Measurements from ENCODE around the gene STK39.

The STK39 gene

DNA sequence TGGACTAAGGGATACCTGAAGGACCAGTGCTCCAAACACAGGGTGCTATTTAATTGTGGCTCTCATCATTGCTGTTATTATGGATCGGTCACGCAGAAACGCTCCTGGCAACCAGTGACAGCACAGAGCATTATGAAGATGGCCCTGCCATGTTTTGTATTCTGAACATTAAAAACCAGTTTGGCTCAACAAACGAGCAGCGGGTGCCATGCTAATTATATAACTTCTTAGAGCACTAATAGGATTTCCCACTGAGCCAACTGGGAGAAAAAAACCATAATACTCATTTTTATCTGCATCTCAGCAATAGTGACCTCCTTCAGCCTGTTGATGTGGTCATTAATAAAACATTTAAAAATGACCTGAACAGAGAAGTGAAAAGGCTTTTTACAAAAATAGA is 212.8 kb downstream of the STK39 start:
- DNase-seq: no peak

- no peak for DNase-seq
These were observed 213.4 kb downstream of the STK39 start for GRCh38 chr2:168033966-168034365.

- DNase-seq: no peak
These were observed 215.3 kb downstream of the STK39 start for GRCh38 chr2:168032091-168032490.

DNA sequence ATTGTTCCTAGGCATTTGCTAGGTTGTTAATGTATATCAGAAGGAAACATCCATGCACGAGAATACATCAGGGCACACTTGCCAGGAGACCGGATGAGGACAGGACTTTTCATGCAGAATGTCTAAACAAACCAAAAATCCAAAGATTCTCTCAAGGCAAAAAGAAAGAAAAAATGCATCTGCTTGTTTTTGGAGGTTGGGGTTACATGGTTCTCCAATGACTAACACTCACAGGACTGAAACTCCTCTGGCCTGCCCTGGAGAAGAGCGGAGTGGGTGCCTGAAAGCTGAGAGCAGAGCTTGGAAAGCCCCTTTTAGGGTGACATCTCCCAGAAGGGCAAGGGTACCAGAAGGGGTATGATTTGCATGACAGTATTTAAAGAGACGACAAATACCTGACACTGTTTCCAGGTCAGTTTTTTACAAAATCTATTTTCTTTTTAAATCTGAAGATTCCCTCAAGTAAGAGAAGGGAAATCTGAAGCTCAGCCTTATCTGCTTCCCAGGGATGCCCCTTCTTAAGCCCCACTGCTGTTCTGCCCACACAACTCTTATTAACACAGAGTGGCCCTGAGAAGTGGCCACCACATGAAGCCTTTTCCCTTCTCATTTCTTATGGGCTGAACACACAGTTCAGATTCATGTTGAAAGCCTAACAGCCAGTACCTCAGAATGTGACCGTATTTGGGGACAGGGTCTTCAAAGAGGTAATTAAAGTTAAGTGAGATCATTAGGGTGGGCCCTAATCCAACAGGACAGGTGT is 216.4 kb downstream of the STK39 start:
- DNase-seq: no peak

DNA sequence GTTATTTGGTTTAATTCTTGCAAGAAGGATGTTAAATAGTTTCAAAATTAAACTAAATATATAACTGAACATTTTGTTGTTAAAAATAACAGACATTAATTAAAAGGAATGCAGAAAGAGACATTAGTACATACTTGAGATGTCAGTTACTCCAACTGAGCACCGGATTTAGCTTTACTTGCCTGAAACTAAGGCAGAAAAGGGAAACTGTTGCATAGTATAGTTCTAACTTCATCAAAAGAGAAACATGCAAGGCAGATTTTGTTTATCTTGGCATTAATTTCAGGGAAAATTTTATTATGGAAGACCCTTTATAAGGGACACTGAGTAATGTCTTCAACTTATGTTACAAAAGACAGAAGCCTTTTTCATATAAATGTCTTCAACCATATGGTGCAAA is 218.3 kb downstream of the STK39 start:
- DNase-seq: no peak

GRCh38 chr2:168028362-168028761 is 219.0 kb downstream of the STK39 start:
- no peak for DNase-seq

DNA sequence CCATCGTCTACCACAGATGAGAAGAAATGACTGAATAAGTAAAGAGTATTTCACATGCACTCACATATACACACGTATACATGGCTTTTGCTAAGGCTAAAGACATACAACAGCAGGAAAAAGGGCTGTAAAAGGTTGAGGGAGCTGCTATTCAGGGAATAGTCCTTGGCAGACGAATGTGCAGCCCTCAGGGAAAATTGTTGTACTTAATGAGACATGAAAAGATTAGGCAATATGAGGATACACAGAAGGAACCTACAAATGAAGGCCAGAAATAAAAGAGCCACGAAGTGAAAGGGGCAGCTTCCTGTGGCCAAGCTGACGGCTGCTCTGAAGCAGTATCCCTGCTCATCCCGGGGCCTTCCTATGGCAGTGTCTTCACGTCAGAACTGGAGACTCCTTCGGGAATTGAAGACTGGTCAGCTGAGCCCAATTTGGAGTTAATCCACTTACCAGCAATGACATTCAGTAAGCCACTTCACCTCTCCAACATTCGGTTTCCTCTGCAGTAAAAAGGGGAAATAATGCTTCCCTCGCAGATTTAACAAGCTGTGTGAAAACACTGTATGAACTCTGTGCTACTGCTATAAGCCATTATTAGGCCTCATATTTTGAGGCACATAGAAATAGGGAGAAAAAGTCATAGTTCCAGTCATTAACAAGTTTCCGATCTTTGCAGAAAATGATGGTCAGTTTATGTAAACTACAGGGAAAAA is 221.8 kb downstream of the STK39 start:
- no peak for DNase-seq

GRCh38 chr2:168024459-168024858 is 222.9 kb downstream of the STK39 start:
- no peak for DNase-seq

DNA sequence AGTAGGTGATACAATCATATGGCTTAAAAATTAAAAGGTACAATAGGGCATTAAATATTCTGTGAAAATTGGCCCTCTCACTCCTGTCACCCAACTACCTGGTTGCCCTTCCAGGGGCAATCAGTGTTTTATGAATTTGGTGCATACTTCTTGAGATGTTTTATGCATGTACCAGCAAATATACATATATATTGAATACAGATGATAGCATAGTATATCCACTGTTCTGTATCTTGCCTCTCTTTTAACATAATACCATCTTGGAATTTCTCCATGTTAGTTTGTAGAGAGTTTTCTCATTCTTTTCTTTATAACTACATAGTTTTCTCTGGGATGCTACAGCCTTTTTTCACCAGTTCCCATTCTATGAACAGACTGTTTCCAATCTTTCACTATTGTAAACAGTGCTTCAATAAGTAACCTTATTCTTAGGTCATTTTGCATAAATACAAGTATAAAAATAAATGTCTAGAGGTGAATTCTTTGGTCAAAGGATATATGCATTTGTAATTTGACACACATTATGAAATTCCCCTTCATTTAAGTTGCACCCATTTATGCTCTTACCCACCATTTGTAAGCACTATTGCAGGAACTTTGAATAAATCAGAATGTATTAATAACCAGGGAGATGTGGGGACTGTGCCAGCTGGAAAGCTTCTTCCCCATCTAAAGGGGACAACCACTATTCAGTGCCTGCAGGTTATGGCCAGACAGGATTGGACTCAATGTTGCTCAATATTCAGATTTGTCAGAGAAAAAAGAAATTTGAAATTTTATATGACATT is 225.4 kb downstream of the STK39 start:
- no peak for DNase-seq

DNA sequence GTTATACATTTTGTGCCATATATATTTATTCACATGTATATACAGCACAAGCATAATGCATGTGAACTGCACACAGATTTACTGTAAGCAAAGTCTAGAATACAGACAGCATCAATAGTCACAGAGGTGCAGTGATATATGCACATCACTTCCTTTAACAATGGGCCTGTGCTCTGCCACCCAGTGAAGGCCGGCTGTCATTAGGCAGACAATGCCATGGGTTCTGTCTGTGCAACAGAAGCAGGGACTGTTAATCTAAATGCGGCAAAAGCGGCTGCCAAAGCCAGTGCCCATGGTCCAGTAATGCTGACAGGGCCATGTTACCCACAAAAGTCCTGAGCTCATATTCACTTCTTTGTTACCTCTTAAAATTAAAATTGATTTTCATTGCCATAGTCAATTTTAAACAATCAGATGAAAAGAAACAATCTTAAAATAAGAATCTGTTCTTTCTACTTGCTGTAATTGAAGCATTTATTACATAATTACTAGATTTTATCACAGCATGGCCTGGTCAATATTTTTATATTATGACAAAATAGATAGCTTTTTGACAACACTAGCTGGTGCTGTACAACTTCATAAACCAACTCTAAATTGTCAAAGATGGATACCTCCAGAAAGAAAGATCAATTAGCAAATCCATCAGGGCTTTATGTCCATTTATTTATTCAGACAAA is 232.0 kb downstream of the STK39 start:
- DNase-seq: no peak

- no peak for DNase-seq
These were observed 237.5 kb downstream of the STK39 start for GRCh38 chr2:168009900-168010299.

DNA sequence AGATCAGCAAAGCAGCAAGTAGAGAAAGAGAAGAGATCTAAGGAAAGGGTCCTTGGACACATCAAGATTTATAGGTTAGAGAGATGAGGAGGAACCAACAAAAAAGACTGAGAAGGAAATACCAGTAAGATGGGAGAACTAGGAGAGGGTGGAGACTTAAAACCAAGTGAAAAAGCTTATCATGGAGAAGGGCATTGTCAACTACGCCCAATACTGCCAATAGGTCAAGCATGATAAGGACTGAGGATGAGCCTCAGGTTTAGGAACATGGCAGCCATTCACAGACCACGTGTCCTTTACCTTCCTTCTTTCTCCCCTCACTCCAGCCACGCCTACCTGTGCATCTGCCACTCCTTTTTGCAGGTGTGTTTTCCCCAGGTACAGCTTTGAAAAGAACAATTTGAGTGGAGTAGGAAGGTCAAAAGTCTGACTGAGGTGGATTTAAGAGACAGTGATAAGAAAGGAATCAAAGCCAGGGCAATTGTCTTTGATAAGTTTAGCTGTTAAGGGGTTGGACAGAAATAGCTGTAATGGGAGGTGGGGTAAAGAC is 238.7 kb downstream of the STK39 start:
- no peak for DNase-seq

DNA sequence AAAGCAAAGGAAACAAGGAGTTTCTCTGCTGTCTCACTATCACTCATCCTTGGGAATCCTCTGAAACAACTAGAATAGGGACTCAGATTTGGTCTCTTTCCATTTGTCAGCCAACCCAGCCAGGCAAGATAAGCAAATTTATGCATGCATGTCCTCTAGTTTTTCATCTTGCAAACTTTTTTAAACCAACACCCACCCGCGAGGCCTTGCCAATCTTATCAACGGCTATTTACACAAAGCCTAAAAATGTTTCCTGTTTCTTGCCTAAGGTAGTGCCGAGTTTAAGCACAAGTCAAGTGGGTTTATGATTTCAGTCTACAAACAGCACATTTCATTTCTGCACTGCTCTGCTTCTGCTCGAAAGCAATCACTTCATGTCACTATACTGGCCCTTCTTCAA is 240.9 kb downstream of the STK39 start:
- DNase-seq: no peak

DNA sequence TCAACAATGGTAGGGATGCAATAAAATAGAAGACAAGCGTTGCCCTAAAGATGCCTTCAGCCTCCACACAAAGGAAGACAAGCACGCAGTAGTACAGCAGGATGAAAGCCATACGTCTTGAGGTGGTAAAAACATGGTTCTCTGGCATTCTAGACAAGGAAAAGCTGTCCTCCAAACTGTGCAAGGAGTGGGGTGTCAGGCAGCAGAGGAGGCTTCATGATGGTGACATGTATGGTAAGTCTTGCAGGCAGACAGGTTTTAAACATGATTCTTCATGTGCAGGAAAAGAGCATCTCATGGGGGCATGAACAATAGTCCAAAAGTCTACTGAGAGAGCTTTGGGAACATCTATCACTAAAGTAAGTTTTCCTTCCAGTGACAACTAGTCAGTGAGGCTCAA is 241.8 kb downstream of the STK39 start:
- DNase-seq: no peak

- no peak for DNase-seq
These were observed 243.5 kb downstream of the STK39 start for GRCh38 chr2:168003876-168004275.

- peak; percentile 35 for DNase-seq
These were observed 245.3 kb downstream of the STK39 start for GRCh38 chr2:168002021-168002553.

DNA sequence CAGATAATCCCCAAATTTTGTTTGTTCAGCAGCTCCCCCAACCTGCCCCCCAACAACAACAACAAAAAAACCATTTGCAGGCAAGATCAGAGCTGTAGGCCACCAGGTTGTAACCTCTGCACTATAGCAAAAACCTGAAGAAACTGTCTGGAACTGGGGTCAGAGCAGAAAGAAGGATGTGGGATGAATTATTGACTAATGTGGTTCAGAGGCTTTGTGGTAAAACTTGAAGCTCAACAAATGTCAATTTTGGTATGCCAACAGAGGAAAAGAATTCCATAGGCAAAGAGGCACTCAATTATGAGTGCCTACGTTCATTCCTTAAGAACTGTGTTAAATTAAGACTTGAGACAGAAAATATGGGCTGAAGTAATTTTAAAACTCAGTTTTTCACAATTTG is 255.1 kb downstream of the STK39 start:
- DNase-seq: no peak

GRCh38 chr2:167990062-167990461 is 257.3 kb downstream of the STK39 start:
- DNase-seq: no peak

GRCh38 chr2:167988296-167988695 is 259.1 kb downstream of the STK39 start:
- DNase-seq: no peak

DNA sequence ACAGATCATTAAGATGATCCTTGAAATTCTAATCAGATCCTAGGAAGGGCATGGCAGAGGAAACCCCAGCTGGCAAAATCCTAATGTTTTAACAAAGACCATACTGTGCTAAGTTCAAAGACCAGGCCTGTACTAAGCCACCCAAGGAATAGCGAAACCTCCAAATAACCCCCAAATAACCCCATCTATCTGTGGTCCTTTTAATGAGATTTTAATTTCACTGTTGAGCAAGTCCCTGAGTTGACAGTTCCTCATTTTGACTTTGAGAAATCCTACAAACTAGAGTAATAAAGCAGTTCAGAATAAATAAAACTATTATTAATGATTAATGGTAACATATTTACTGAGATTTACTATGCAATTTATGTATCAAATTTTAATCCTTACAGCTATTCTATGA is 259.8 kb downstream of the STK39 start:
- DNase-seq: no peak

DNA sequence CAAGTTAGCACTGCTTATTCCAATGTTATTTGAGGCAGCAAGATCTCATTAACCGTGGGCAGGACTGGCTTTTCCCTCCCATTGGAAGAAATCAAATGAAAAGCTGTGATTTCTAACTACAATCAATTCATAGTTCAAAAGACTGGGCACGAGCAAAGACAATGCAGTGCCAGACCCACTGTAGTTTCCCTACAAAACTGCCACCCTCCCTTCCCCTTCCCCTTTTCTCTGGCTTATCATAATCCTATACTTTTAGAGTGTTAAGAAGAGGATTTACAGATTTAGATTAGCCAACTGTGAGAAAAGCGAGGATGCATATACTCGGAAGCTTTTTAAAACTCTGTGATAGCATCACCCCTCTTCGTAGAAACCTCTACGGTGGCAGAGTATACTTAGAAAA is 260.4 kb downstream of the STK39 start:
- no peak for DNase-seq

DNA sequence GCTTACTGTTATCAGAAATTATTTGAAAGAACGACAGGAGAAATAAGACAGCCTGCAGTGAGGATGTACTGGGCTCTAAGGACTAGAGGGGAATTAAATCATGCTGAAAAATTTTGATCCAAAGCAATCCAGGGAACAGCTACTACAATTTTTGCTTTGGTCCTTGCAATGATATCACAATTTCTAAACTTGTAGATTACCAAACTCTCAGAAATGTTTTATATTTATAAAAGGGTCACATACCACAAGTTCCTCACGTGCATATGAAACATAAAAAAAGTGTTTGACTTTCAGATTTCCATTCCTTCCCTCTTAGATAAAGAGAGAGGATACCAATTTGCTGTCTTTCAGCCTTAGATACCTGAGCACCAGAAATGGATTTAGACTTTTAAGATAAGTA is 261.2 kb downstream of the STK39 start:
- no peak for DNase-seq

DNA sequence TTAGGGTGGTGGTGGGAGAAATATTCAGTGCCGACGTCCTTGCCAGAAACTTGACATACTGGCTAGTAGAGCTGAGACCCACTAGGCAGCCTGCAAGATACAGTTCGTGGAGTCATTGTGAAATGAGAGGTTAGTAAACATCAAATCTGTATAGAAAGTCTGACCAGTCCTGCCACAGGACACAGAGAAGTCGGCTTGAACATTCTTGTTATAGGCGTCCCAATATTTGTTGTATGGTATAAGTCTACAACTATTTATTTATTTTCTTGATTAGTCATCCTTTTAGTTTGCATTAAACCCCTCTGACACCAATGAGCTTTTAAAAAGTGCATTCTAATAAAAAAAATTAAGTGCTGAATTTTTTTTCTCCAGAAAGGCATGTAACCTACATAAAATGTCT is 265.4 kb downstream of the STK39 start:
- no peak for DNase-seq

All from NCI-H1436 treated with DMSO at 0.1 percent for 48 hours (cell line).